IPS DF 19.7 (cell line): ENCODE data around the gene ASAP3.
"Not testable (repeated sequence)": the region's sequence is repeated elsewhere in the genome, so short reads cannot be mapped to it uniquely, and the experiment has no call there.

Experiments used
- DNase-seq: peaks from one replicate; pipeline ENCODE4 v3.0.0-alpha.2; 2013; ENCODE audit warnings: low read depth, low spot score

Gene ASAP3

GRCh38 chr1:23514111-23514679 lies 30.2 kb upstream of the ASAP3 start:
- DNase-seq, result no peak

- DNase-seq, result no peak
These were observed 25.9 kb upstream of the ASAP3 start for GRCh38 chr1:23509896-23510295.

GRCh38 chr1:23506376-23507107 lies 22.6 kb upstream of the ASAP3 start:
- no peak for DNase-seq

GRCh38 chr1:23505851-23506250 lies 21.9 kb upstream of the ASAP3 start:
- no peak for DNase-seq

- not testable (repeated sequence) for DNase-seq
These were observed 20.2 kb upstream of the ASAP3 start for GRCh38 chr1:23504156-23504555.

GRCh38 chr1:23502951-23503350 lies 19.0 kb upstream of the ASAP3 start:
- no peak for DNase-seq

- no peak for DNase-seq
These were observed 16.5 kb upstream of the ASAP3 start for GRCh38 chr1:23500466-23500865.

GRCh38 chr1:23497777-23498439 lies 13.9 kb upstream of the ASAP3 start:
- DNase-seq, result no peak

- no peak for DNase-seq
These were observed 12.7 kb upstream of the ASAP3 start for GRCh38 chr1:23496490-23497181.

GRCh38 chr1:23494836-23495235 lies 10.9 kb upstream of the ASAP3 start:
- not testable (repeated sequence) for DNase-seq

- not testable (repeated sequence) for DNase-seq
These were observed 8.8 kb upstream of the ASAP3 start for GRCh38 chr1:23492776-23493175.

GRCh38 chr1:23492132-23492720 lies 8.2 kb upstream of the ASAP3 start:
- DNase-seq, result no peak

- no peak for DNase-seq
These were observed 5.9 kb upstream of the ASAP3 start for GRCh38 chr1:23489842-23490241.

- DNase-seq, result no peak
These were observed 988 bp upstream of the ASAP3 start for GRCh38 chr1:23485002-23485332.

- peak; percentile 75 for DNase-seq
These were observed 448 bp upstream of the ASAP3 start for GRCh38 chr1:23484253-23485001.

GRCh38 chr1:23481904-23482303 lies 2.1 kb downstream of the ASAP3 start:
- no peak for DNase-seq

GRCh38 chr1:23481026-23481597 lies 2.9 kb downstream of the ASAP3 start:
- DNase-seq, result no peak

GRCh38 chr1:23480187-23481025 lies 3.6 kb downstream of the ASAP3 start:
- DNase-seq, result no peak

- no peak for DNase-seq
These were observed 4.4 kb downstream of the ASAP3 start for GRCh38 chr1:23479666-23479941.

GRCh38 chr1:23478896-23479665 lies 4.9 kb downstream of the ASAP3 start:
- DNase-seq, result no peak
